Measurements from ENCODE around the gene MPPED1. TPM values are rescaled to one million over a fixed set of nuclear protein-coding genes. Genes with fewer than 3 reads are reported as not detected.

The MPPED1 gene
- total RNA-seq, 2 donors from 2014 or later, result 0.11 to 0.59 TPM

GRCh38 chr22:43529934-43530333 lies 118.1 kb downstream of the MPPED1 start:
- no peak overlapping the region for H3K4me3 ChIP-seq (ENCODE audit: low read length)
- H3K27ac ChIP-seq (ENCODE audit: low read depth, low read length), result no peak overlapping the region
- DNase-seq, result no peak
- H3K4me1 Mint-ChIP-seq, result no peaks in the 10 kb centered on the region
- WGBS, 2 experiments (ENCODE audit: insufficient coverage in 1 of 2, insufficient read length in 1 of 2), result 87 to 96% methylated on average over 9 of the region's 9 CpGs
- no peak overlapping the region for H3K27ac Mint-ChIP-seq
- no peaks in the 10 kb centered on the region for H3K36me3 ChIP-seq (ENCODE audit: control insufficient read depth, insufficient read depth, low read length)
- no peaks in the 10 kb centered on the region for H3K9me3 ChIP-seq (ENCODE audit: control insufficient read depth, low read length)
- H3K27me3 Mint-ChIP-seq (ENCODE audit: insufficient read depth), result no peaks in the 10 kb centered on the region
- no peaks in the 10 kb centered on the region for H3K27me3 ChIP-seq (ENCODE audit: control insufficient read depth, insufficient read depth, low read length, poor library complexity, severe bottlenecking)
- no peaks in the 10 kb centered on the region for H3K36me3 Mint-ChIP-seq (ENCODE audit: low read depth)
- H3K9ac ChIP-seq (ENCODE audit: extremely low read depth, low read length, poor library complexity, severe bottlenecking), result no peak overlapping the region
- TF ChIP-seq, protein P1, sequence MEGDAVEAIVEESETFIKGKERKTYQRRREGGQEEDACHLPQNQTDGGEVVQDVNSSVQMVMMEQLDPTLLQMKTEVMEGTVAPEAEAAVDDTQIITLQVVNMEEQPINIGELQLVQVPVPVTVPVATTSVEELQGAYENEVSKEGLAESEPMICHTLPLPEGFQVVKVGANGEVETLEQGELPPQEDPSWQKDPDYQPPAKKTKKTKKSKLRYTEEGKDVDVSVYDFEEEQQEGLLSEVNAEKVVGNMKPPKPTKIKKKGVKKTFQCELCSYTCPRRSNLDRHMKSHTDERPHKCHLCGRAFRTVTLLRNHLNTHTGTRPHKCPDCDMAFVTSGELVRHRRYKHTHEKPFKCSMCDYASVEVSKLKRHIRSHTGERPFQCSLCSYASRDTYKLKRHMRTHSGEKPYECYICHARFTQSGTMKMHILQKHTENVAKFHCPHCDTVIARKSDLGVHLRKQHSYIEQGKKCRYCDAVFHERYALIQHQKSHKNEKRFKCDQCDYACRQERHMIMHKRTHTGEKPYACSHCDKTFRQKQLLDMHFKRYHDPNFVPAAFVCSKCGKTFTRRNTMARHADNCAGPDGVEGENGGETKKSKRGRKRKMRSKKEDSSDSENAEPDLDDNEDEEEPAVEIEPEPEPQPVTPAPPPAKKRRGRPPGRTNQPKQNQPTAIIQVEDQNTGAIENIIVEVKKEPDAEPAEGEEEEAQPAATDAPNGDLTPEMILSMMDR (conservative IDR thresholded peaks at IDR 0.05), result no peak
- no peaks in the 10 kb centered on the region for H3K9me3 Mint-ChIP-seq
- no peaks in the 10 kb centered on the region for H3K4me1 ChIP-seq (ENCODE audit: control insufficient read depth, insufficient read depth, low read length)
- no peak overlapping the region for H3K4me3 Mint-ChIP-seq

GRCh38 chr22:43530349-43531201 lies 118.8 kb downstream of the MPPED1 start:
- no peak overlapping the region for H3K27ac ChIP-seq (ENCODE audit: low read depth, low read length)
- TF ChIP-seq, protein P1 (conservative IDR thresholded peaks at IDR 0.05), result no peak
- H3K9me3 ChIP-seq (ENCODE audit: control insufficient read depth, low read length), result no peaks in the 10 kb centered on the region
- DNase-seq, result no peak
- H3K27me3 ChIP-seq (ENCODE audit: control insufficient read depth, insufficient read depth, low read length, poor library complexity, severe bottlenecking), result no peaks in the 10 kb centered on the region
- Mint-ChIP-seq H3K9me3 (peaks cover 1% of the 10 kb centered on the region), H3K27ac (no peak overlapping the region), H3K4me3 (no peak overlapping the region), H3K4me1 (no peaks in the 10 kb centered on the region), H3K27me3 (ENCODE audit: insufficient read depth) (no peaks in the 10 kb centered on the region), H3K36me3 (ENCODE audit: low read depth) (no peaks in the 10 kb centered on the region)
- H3K4me3 ChIP-seq (ENCODE audit: low read length), result no peak overlapping the region
- H3K9ac ChIP-seq (ENCODE audit: extremely low read depth, low read length, poor library complexity, severe bottlenecking), result no peak overlapping the region
- no peaks in the 10 kb centered on the region for H3K4me1 ChIP-seq (ENCODE audit: control insufficient read depth, insufficient read depth, low read length)
- H3K36me3 ChIP-seq (ENCODE audit: control insufficient read depth, insufficient read depth, low read length), result no peaks in the 10 kb centered on the region
- 88 to 94% methylated on average over 28 to 34 of the region's 34 CpGs for WGBS, 2 experiments (ENCODE audit: insufficient coverage in 1 of 2, insufficient read length in 1 of 2)

GRCh38 chr22:43531651-43532050 lies 119.8 kb downstream of the MPPED1 start:
- Histone ChIP-seq H3K4me3 (ENCODE audit: low read length) (no peak overlapping the region), H3K27ac (ENCODE audit: low read depth, low read length) (no peak overlapping the region), H3K36me3 (ENCODE audit: control insufficient read depth, insufficient read depth, low read length) (no peaks in the 10 kb centered on the region), H3K9me3 (ENCODE audit: control insufficient read depth, low read length) (peaks cover 3% of the 10 kb centered on the region), H3K4me1 (ENCODE audit: control insufficient read depth, insufficient read depth, low read length) (no peaks in the 10 kb centered on the region), H3K27me3 (ENCODE audit: control insufficient read depth, insufficient read depth, low read length, poor library complexity, severe bottlenecking) (no peaks in the 10 kb centered on the region), H3K9ac (ENCODE audit: extremely low read depth, low read length, poor library complexity, severe bottlenecking) (no peak overlapping the region)
- DNase-seq, result no peak
- H3K36me3 Mint-ChIP-seq (ENCODE audit: low read depth), result peaks cover 3% of the 10 kb centered on the region
- peaks cover 9% of the 10 kb centered on the region for H3K9me3 Mint-ChIP-seq
- TF ChIP-seq, protein P1 (conservative IDR thresholded peaks at IDR 0.05), result no peak
- WGBS, 2 experiments (ENCODE audit: insufficient coverage in 1 of 2, insufficient read length in 1 of 2), result 96% methylated on average over 4 of the region's 4 CpGs; no CpG with 5 or more reads in 1 of the 2 experiments
- H3K27me3 Mint-ChIP-seq (ENCODE audit: insufficient read depth), result no peaks in the 10 kb centered on the region
- no peak overlapping the region for H3K4me3 Mint-ChIP-seq
- H3K27ac Mint-ChIP-seq, result no peak overlapping the region
- H3K4me1 Mint-ChIP-seq, result no peaks in the 10 kb centered on the region
